AG09319 (cell line): ENCODE results near the gene CMPK2.

ENCODE experiments used
- DNase-seq: peaks from one replicate; pipeline ENCODE4 v3.0.0-alpha.2; 2010; ENCODE audit warnings: low read depth; ENCODE audit errors: extremely low read depth
- CTCF ChIP-seq: IDR thresholded peaks from 2 replicates; pipeline ENCODE4 v1.5.1; 2011; ENCODE audit warnings: low read depth, mild to moderate bottlenecking, inconsistent platforms, low read length, moderate library complexity

The CMPK2 gene

GRCh38 chr2:6810961-6811360, 54.7 kb downstream of the CMPK2 start:
- no peak for TF ChIP-seq CTCF

GRCh38 chr2:6808426-6808825, 57.3 kb downstream of the CMPK2 start:
- no peak for TF ChIP-seq CTCF
- no peak for DNase-seq

More at GRCh38 chr2:6810961-6811360, 54.7 kb downstream of the CMPK2 start:
- DNase-seq, result no peak

- DNase-seq, result no peak
- TF ChIP-seq CTCF, result no peak
These were observed 59.1 kb downstream of the CMPK2 start for GRCh38 chr2:6806604-6807003.

GRCh38 chr2:6800553-6800952, 65.2 kb downstream of the CMPK2 start:
- no peak for DNase-seq
- no peak for TF ChIP-seq CTCF
